Mucosa of stomach (tissue), 1 donor: ENCODE data around the gene LAMTOR1.
"Not testable (repeated sequence)": the region's sequence is repeated elsewhere in the genome, so short reads cannot be mapped to it uniquely, and the experiment has no call there.

Experiments
- H3K27me3 ChIP-seq: one replicate; pipeline ENCODE4 v1.7.0; 2013; ENCODE audit warnings: mild to moderate bottlenecking, low read length; ENCODE audit not compliant: control insufficient read depth, insufficient read depth
- H3K36me3 ChIP-seq: one replicate; pipeline ENCODE4 v1.7.0; 2013; ENCODE audit warnings: low read length; ENCODE audit not compliant: control insufficient read depth, insufficient read depth
- H3K4me1 ChIP-seq: one replicate; pipeline ENCODE4 v1.7.0; 2013; ENCODE audit warnings: mild to moderate bottlenecking, low read length; ENCODE audit not compliant: control insufficient read depth, insufficient read depth
- H3K4me3 ChIP-seq: one replicate; pipeline ENCODE4 v1.7.0; 2013; ENCODE audit warnings: low read length
- H3K9ac ChIP-seq: one replicate; pipeline ENCODE4 v1.7.0; 2013; ENCODE audit warnings: mild to moderate bottlenecking, low read length, moderate library complexity
- H3K9me3 ChIP-seq: one replicate; pipeline ENCODE4 v1.7.0; 2013; ENCODE audit warnings: mild to moderate bottlenecking, low read length, moderate library complexity; ENCODE audit not compliant: control insufficient read depth
- donor health status: Pancreatic carcinoma.

LAMTOR1 gene

GRCh38 chr11:72102946-72103753, at the start of gene LAMTOR1:
Gene LAMTOR1 (minus strand): TSS chr11:72103297. CDS start chr11:72103224, 73 bp downstream.
- Histone ChIP-seq H3K4me1 (peaks cover 22% of the 10 kb centered on the region), H3K9ac (peak within 1 kb of the TSS; percentile 87), H3K9me3 (no peaks in the 10 kb centered on the region), H3K4me3 (peak within 1 kb of the TSS; percentile 88), H3K27me3 (no peaks in the 10 kb centered on the region), H3K36me3 (peaks cover 9% of the 10 kb centered on the region)

- H3K9me3 ChIP-seq, result no peaks in the 10 kb centered on the region
- H3K36me3 ChIP-seq, result no peaks in the 10 kb centered on the region
- H3K27me3 ChIP-seq, result no peaks in the 10 kb centered on the region
- no peak overlapping the region for H3K4me3 ChIP-seq
- no peak overlapping the region for H3K9ac ChIP-seq
- no peaks in the 10 kb centered on the region for H3K4me1 ChIP-seq
Measured at GRCh38 chr11:72150882-72151281, 47.8 kb upstream of the LAMTOR1 start.

- no peaks in the 10 kb centered on the region for H3K27me3 ChIP-seq
- H3K4me1 ChIP-seq, result no peaks in the 10 kb centered on the region
- no peaks in the 10 kb centered on the region for H3K36me3 ChIP-seq
- H3K4me3 ChIP-seq, result no peak overlapping the region
- no peaks in the 10 kb centered on the region for H3K9me3 ChIP-seq
- no peak overlapping the region for H3K9ac ChIP-seq
Measured at GRCh38 chr11:72146625-72147024, 43.5 kb upstream of the LAMTOR1 start.

GRCh38 chr11:72144807-72145565, 41.9 kb upstream of the LAMTOR1 start:
- no peaks in the 10 kb centered on the region for H3K4me1 ChIP-seq
- no peak overlapping the region for H3K4me3 ChIP-seq
- no peaks in the 10 kb centered on the region for H3K36me3 ChIP-seq
- H3K9ac ChIP-seq, result no peak overlapping the region
- no peaks in the 10 kb centered on the region for H3K27me3 ChIP-seq
- H3K9me3 ChIP-seq, result no peaks in the 10 kb centered on the region

- not testable (repeated sequence) for H3K4me1 ChIP-seq, H3K9ac ChIP-seq, H3K36me3 ChIP-seq, H3K4me3 ChIP-seq, H3K9me3 ChIP-seq, H3K27me3 ChIP-seq
Measured at GRCh38 chr11:72142543-72142942, 39.4 kb upstream of the LAMTOR1 start.

- H3K4me1 ChIP-seq, H3K36me3 ChIP-seq, H3K9me3 ChIP-seq, H3K4me3 ChIP-seq, H3K9ac ChIP-seq, H3K27me3 ChIP-seq: not testable (repeated sequence)
Measured at GRCh38 chr11:72142086-72142485, 39.0 kb upstream of the LAMTOR1 start.

- no peak overlapping the region for H3K9ac ChIP-seq
- no peaks in the 10 kb centered on the region for H3K27me3 ChIP-seq
- no peaks in the 10 kb centered on the region for H3K4me1 ChIP-seq
- no peak overlapping the region for H3K4me3 ChIP-seq
- no peaks in the 10 kb centered on the region for H3K36me3 ChIP-seq
- H3K9me3 ChIP-seq, result no peaks in the 10 kb centered on the region
Measured at GRCh38 chr11:72141066-72141465, 38.0 kb upstream of the LAMTOR1 start.

- H3K9me3 ChIP-seq, result no peaks in the 10 kb centered on the region
- H3K9ac ChIP-seq, result no peak overlapping the region
- H3K27me3 ChIP-seq, result no peaks in the 10 kb centered on the region
- H3K4me1 ChIP-seq, result no peaks in the 10 kb centered on the region
- H3K4me3 ChIP-seq, result no peak overlapping the region
- no peaks in the 10 kb centered on the region for H3K36me3 ChIP-seq
Measured at GRCh38 chr11:72140661-72141060, 37.6 kb upstream of the LAMTOR1 start.

GRCh38 chr11:72139500-72139899, 36.4 kb upstream of the LAMTOR1 start:
- Histone ChIP-seq H3K4me3 (no peak overlapping the region), H3K4me1 (no peaks in the 10 kb centered on the region), H3K9ac (no peak overlapping the region), H3K9me3 (no peaks in the 10 kb centered on the region), H3K36me3 (no peaks in the 10 kb centered on the region), H3K27me3 (no peaks in the 10 kb centered on the region)

GRCh38 chr11:72138821-72139390, 35.8 kb upstream of the LAMTOR1 start:
- no peak overlapping the region for H3K4me3 ChIP-seq
- H3K27me3 ChIP-seq, result no peaks in the 10 kb centered on the region
- no peaks in the 10 kb centered on the region for H3K36me3 ChIP-seq
- H3K9me3 ChIP-seq, result no peaks in the 10 kb centered on the region
- no peak overlapping the region for H3K9ac ChIP-seq
- no peaks in the 10 kb centered on the region for H3K4me1 ChIP-seq

- Histone ChIP-seq H3K4me3 (no peak overlapping the region), H3K9me3 (no peaks in the 10 kb centered on the region), H3K9ac (no peak overlapping the region), H3K27me3 (no peaks in the 10 kb centered on the region), H3K4me1 (no peaks in the 10 kb centered on the region), H3K36me3 (no peaks in the 10 kb centered on the region)
Measured at GRCh38 chr11:72136684-72137262, 33.7 kb upstream of the LAMTOR1 start.
